Stimulated activated CD8-positive, alpha-beta memory T cell treated with anti-CD3 and anti-CD28 coated beads, Interleukin-12 subunit alpha, Interleukin-12 subunit beta, amount 100 ng/mL, for 4 hours (primary cell): ENCODE data around the gene HTR1A.

ENCODE experiments used
- DNase-seq: peaks from one replicate; pipeline ENCODE4 v3.0.0-alpha.2; 2020; ENCODE audit warnings: low read depth

The HTR1A gene

GRCh38 chr5:63962279-63962678 is at the start of gene HTR1A:
Gene HTR1A (minus strand): TSS chr5:63962445. CDS start chr5:63961719, 726 bp downstream.
- DNase-seq: no peak

GRCh38 chr5:64003966-64004365 is 41.7 kb upstream of the HTR1A start:
- no peak for DNase-seq

- DNase-seq: no peak
These were observed 37.9 kb upstream of the HTR1A start for GRCh38 chr5:64000096-64000495.

GRCh38 chr5:63987053-63987452 is 24.8 kb upstream of the HTR1A start:
- no peak for DNase-seq

GRCh38 chr5:63981864-63982263 is 19.6 kb upstream of the HTR1A start:
- no peak for DNase-seq

GRCh38 chr5:63963926-63964325 is 1.7 kb upstream of the HTR1A start:
- DNase-seq: no peak

GRCh38 chr5:63963080-63963735 is 963 bp upstream of the HTR1A start:
- no peak for DNase-seq

- no peak for DNase-seq
These were observed 565 bp downstream of the HTR1A start for GRCh38 chr5:63961598-63962161.

- DNase-seq: no peak
These were observed 1.1 kb downstream of the HTR1A start for GRCh38 chr5:63961125-63961597.

GRCh38 chr5:63960646-63961045 is 1.6 kb downstream of the HTR1A start:
- DNase-seq: no peak

- no peak for DNase-seq
These were observed 2.9 kb downstream of the HTR1A start for GRCh38 chr5:63959177-63959982.

GRCh38 chr5:63958654-63959053 is 3.6 kb downstream of the HTR1A start:
- no peak for DNase-seq

- no peak for DNase-seq
These were observed 4.6 kb downstream of the HTR1A start for GRCh38 chr5:63957617-63958016.

GRCh38 chr5:63953217-63953616 is 9.0 kb downstream of the HTR1A start:
- no peak for DNase-seq

GRCh38 chr5:63935103-63935502 is 27.1 kb downstream of the HTR1A start:
- DNase-seq: no peak

- no peak for DNase-seq
These were observed 30.4 kb downstream of the HTR1A start for GRCh38 chr5:63931836-63932235.

GRCh38 chr5:63928451-63928850 is 33.8 kb downstream of the HTR1A start:
- DNase-seq: no peak

- no peak for DNase-seq
These were observed 38.3 kb downstream of the HTR1A start for GRCh38 chr5:63923914-63924313.

GRCh38 chr5:63919763-63920478 is 42.3 kb downstream of the HTR1A start:
- DNase-seq: no peak

GRCh38 chr5:63916786-63917185 is 45.5 kb downstream of the HTR1A start:
- no peak for DNase-seq

GRCh38 chr5:63911871-63912270 is 50.4 kb downstream of the HTR1A start:
- no peak for DNase-seq
